GM12891 (cell line): ENCODE measurements around the gene TBXAS1.

ENCODE experiments used
- PAX5 ChIP-seq: IDR thresholded peaks from 2 replicates; pipeline ENCODE4 v1.6.1; 2011; ENCODE audit warnings: low read length, moderate library complexity, mild to moderate bottlenecking; ENCODE audit not compliant: insufficient read depth, severe bottlenecking
- POLR2A ChIP-seq: IDR thresholded peaks from 2 replicates; pipeline ENCODE4 v1.6.1; 2011; ENCODE audit warnings: low read depth, low read length, control low read depth

DNA sequence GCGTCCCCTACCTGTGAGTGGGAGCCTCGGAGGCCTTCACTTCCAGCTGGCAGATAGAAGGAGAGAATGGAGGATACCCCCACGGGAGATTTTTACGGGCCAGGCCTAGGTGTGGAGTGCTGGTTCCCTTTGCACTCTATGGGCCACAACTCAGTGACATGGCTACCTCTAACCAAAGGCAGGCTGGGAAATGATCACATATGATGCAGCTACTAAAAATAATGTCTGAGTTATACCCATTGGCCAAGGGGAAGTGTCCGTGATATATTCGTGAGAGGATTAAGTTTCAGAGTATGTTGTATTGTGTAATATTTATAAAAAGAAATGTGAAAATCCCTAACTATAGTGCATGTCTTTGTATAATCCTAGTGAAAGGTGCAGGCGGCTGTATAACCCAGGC is 37.7 kb upstream of the TBXAS1 start:
- TF ChIP-seq PAX5: no peak
- no peak for TF ChIP-seq POLR2A
